Epithelial cell of esophagus (primary cell): ENCODE measurements around the gene MIB2.

Experiments
- DNase-seq: peaks from one replicate; pipeline ENCODE4 v3.0.0; 2010; ENCODE audit warnings: low read depth
- H3K4me3 ChIP-seq: 2 replicates; pipeline ENCODE4 v1.5.1; 2011; ENCODE audit warnings: mild to moderate bottlenecking, low read length, control low read depth
- TF ChIP-seq, protein P1 (sequence below): IDR thresholded peaks from 2 replicates; pipeline ENCODE4 v1.5.1; 2011; ENCODE audit warnings: low read depth, mild to moderate bottlenecking, low read length, control low read depth, inconsistent platforms; ENCODE audit not compliant: insufficient read depth; ENCODE audit errors: missing control alignments

MIB2 gene

DNA sequence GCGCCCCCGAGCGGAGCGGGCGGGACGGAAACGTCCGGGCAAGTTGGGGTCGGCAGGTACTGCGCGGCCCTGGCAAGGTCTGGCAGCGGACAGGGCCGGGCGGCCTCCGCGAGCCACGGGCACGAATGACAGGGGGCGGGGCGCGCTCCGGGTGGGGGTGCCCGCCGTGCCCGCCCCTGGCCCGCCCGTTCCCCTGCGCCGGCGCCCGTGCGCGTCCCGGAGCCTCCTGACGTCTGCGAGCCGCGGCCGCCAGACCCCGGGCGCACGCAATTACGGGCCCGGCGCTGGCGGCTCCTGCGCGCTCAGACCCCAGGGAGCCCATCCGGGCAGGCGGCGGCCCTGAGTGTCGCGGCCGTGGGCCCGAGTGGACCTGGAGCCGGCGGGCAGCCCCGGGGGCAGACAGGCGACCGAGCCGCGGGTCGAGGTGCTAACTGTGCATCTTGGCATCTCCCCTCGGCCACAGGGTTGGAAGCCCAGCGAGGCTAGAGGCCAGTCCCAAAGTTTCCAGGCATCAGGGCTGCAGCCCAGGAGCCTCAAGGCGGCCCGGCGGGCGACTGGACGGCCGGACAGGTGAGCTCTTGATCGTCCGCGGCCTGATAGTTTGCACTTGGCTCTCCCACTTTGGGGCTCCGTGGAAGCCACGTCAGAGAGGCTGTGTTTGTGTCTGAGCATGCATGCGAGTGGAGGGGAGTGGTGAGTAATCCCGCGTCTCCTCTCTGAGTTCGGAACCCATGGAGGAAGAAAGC is 918 bp downstream of the MIB2 start:
- H3K4me3 ChIP-seq, result peak overlapping the region; percentile 62
- DNase-seq, result peak; percentile 50

GRCh38 chr1:1616838-1617237 is 1.5 kb downstream of the MIB2 start:
- no peak for DNase-seq
- TF ChIP-seq, protein P1, sequence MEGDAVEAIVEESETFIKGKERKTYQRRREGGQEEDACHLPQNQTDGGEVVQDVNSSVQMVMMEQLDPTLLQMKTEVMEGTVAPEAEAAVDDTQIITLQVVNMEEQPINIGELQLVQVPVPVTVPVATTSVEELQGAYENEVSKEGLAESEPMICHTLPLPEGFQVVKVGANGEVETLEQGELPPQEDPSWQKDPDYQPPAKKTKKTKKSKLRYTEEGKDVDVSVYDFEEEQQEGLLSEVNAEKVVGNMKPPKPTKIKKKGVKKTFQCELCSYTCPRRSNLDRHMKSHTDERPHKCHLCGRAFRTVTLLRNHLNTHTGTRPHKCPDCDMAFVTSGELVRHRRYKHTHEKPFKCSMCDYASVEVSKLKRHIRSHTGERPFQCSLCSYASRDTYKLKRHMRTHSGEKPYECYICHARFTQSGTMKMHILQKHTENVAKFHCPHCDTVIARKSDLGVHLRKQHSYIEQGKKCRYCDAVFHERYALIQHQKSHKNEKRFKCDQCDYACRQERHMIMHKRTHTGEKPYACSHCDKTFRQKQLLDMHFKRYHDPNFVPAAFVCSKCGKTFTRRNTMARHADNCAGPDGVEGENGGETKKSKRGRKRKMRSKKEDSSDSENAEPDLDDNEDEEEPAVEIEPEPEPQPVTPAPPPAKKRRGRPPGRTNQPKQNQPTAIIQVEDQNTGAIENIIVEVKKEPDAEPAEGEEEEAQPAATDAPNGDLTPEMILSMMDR, result no peak
- H3K4me3 ChIP-seq, result peak overlapping the region; percentile 62

More for the DNA sequence above, 918 bp downstream of the MIB2 start:
- TF ChIP-seq, protein P1, result no peak

DNA sequence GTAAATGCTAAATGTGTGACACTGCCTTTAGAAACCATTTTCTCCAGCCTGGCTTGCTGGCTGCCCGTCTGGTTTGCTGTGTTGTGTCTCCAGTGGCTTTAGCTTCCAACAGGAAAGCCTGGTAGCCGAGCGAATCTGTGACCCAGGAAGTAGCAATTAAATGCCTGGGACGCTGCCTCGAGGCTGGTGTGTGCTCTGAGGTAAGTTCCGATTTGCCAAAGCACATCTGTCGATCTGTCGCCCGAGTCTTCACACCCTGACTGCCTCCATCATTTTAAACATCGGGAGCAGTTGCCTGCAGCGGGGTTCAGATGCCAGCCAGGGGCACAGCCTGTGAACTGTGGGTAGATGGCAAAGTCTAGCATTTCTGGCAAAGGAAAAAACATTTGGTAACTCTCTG is 2.2 kb downstream of the MIB2 start:
- TF ChIP-seq, protein P1, result no peak
- no peak overlapping the region for H3K4me3 ChIP-seq
- DNase-seq, result no peak

DNA sequence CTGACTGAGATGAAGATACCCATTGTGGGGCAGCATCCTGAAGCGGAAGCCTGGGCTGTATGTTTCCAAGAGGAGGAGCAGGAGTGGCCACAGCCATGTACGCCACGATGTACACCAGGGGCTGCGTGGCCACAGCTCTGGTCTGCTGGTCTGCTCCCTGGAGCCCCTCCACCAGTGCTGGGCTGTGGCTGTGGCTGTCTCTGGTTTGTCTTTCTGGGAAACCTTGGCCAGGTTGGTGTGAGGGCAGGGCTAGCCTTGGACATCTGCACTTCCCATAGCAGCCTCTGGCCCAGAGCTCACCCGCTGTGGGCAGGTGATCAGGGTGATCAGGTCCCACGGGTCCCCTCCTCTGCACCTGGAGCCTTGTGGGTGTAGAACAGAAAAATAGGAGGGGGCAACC is 2.6 kb downstream of the MIB2 start:
- TF ChIP-seq, protein P1, result no peak
- H3K4me3 ChIP-seq, result no peak overlapping the region
- no peak for DNase-seq

- TF ChIP-seq, protein P1, result no peak
- no peak for DNase-seq
Observed at GRCh38 chr1:1618396-1619068, 3.2 kb downstream of the MIB2 start.

DNA sequence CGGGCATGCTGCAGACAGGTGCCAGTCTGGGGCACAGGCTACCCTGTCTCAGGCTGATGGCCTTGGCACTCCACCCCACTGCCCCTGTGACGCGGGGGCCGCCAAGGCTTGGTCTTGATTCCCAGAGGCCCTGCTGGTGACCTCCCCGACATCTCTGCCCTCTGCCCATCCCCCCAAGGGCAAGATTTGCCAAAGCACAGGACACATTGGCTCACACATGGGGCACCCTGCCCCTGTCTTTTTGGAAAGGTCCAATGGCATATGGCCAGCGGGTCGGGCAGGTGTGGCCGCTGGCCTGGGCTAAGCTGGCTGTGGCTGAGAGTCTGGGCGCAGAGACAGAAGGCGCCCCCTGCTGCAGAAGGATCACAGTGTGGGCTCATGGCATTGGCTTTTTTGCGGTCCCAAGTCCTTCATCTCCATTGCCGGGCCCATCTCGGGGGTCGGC is 4.6 kb downstream of the MIB2 start:
- H3K4me3 ChIP-seq, result no peak overlapping the region
- DNase-seq, result no peak
- TF ChIP-seq, protein P1, result peak; percentile 21

More at GRCh38 chr1:1618396-1619068, 3.2 kb downstream of the MIB2 start:
- H3K4me3 ChIP-seq, result no peak overlapping the region
